ENCODE data around the gene SEC14L3. TPM values are rescaled to one million over a fixed set of nuclear protein-coding genes. Genes with fewer than 3 reads are reported as not detected.

Gene SEC14L3
- total and polyA plus RNA-seq, 2 of the 13 experiments (the other 11 are each of a cell fraction or from before 2014, with no cell fraction given) = not detected

DNA sequence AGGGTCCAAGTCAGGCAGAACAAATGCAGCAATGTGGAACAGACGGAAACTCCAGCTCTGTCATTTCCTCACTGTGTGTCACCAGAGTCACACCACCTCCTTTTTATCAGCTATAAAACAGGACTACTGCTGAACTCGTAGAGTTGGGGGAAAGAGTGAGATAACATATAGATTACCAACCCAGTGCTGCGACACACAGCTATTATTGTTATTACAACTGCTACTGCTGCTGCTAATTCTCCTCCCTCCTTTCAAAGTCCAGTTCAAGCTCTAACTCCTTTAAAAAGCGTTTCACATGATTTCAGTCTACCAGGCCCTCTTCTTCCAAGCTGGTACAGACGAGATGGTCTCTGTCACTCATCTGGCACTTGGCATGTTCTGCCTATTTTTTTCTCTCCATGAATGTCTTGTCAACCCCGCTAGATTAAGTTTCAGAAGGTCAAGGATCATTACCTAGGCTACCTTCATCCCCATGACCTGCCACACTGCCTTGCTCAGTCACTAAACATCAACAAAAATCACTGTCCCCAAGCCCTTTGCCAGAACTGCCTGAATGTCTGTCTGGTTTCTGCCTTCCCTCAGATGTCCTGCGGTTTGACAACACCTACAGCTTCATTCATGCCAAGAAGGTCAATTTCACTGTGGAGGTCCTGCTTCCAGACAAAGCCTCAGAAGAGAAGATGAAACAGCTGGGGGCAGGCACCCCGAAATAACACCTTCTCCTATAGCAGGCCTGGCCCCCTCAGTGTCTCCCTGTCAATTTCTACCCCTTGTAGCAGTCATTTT is 49.9 kb downstream of the SEC14L3 start (continued):
- TF ChIP-seq ZNF354B (CRISPR knock-in tag; IDR thresholded peaks at IDR 0.05) (no peak), NFYC (CRISPR knock-in tag; IDR thresholded peaks at IDR 0.05) (no peak), ZNF543 (CRISPR knock-in tag; IDR thresholded peaks at IDR 0.05) (no peak), IRF2 (CRISPR knock-in tag; IDR thresholded peaks at IDR 0.05) (peak; percentile 6; the same call in 1 of the 2 replicates), ZMYM3 (CRISPR knock-in tag; IDR thresholded peaks at IDR 0.05) (no peak; the same call in 1 of the 2 replicates), CBFB (CRISPR knock-in tag; IDR thresholded peaks at IDR 0.05) (no peak), ELF4 (CRISPR knock-in tag; IDR thresholded peaks at IDR 0.05; ENCODE audit: borderline replicate concordance) (no peak), NPAS2 (CRISPR knock-in tag; IDR thresholded peaks at IDR 0.05; ENCODE audit: borderline replicate concordance) (no peak), KAT2B (IDR thresholded peaks at IDR 0.05; ENCODE audit: borderline replicate concordance, low read depth, low read length) (no peak), ZNF598 (CRISPR knock-in tag; IDR thresholded peaks at IDR 0.05; ENCODE audit: borderline replicate concordance) (no peak; the same call in 1 of the 2 replicates), MAFK (conservative IDR thresholded peaks at IDR 0.05 in 1 of 2, IDR thresholded peaks at IDR 0.05 in 1 of 2; ENCODE audit: low read length in 2 of 2) (no peak), HNF4G (IDR thresholded peaks at IDR 0.05; ENCODE audit: borderline replicate concordance, low read depth, low read length) (peak; percentile 70; the same call in 1 of the 2 replicates), HNF4G (CRISPR knock-in tag; IDR thresholded peaks at IDR 0.05; ENCODE audit: borderline replicate concordance, low read depth) (no peak; the same call in 1 of the 2 replicates), ZC3H13 (CRISPR knock-in tag; IDR thresholded peaks at IDR 0.05) (no peak), PRPF4 (IDR thresholded peaks at IDR 0.05; ENCODE audit: low read depth, low read length, poor library complexity, severe bottlenecking) (no peak), ZNF33B (CRISPR knock-in tag; IDR thresholded peaks at IDR 0.05) (no peak), HNF4A (CRISPR knock-in tag; IDR thresholded peaks at IDR 0.05) (peak; percentile 80), ZNF484 (CRISPR knock-in tag; IDR thresholded peaks at IDR 0.05; ENCODE audit: borderline replicate concordance, low read depth) (no peak), KDM5A (IDR thresholded peaks at IDR 0.05; ENCODE audit: borderline replicate concordance, low read length) (no peak), PHF20 (CRISPR knock-in tag; IDR thresholded peaks at IDR 0.05) (no peak), ELF3 (CRISPR knock-in tag; IDR thresholded peaks at IDR 0.05) (no peak)
- TF ChIP-seq, protein P1, sequence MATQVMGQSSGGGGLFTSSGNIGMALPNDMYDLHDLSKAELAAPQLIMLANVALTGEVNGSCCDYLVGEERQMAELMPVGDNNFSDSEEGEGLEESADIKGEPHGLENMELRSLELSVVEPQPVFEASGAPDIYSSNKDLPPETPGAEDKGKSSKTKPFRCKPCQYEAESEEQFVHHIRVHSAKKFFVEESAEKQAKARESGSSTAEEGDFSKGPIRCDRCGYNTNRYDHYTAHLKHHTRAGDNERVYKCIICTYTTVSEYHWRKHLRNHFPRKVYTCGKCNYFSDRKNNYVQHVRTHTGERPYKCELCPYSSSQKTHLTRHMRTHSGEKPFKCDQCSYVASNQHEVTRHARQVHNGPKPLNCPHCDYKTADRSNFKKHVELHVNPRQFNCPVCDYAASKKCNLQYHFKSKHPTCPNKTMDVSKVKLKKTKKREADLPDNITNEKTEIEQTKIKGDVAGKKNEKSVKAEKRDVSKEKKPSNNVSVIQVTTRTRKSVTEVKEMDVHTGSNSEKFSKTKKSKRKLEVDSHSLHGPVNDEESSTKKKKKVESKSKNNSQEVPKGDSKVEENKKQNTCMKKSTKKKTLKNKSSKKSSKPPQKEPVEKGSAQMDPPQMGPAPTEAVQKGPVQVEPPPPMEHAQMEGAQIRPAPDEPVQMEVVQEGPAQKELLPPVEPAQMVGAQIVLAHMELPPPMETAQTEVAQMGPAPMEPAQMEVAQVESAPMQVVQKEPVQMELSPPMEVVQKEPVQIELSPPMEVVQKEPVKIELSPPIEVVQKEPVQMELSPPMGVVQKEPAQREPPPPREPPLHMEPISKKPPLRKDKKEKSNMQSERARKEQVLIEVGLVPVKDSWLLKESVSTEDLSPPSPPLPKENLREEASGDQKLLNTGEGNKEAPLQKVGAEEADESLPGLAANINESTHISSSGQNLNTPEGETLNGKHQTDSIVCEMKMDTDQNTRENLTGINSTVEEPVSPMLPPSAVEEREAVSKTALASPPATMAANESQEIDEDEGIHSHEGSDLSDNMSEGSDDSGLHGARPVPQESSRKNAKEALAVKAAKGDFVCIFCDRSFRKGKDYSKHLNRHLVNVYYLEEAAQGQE (IDR thresholded peaks at IDR 0.05; ENCODE audit: borderline replicate concordance in 1 of 2, low read depth in 1 of 2, low read length in 2 of 2) = no peak
- TF ChIP-seq, protein P2, sequence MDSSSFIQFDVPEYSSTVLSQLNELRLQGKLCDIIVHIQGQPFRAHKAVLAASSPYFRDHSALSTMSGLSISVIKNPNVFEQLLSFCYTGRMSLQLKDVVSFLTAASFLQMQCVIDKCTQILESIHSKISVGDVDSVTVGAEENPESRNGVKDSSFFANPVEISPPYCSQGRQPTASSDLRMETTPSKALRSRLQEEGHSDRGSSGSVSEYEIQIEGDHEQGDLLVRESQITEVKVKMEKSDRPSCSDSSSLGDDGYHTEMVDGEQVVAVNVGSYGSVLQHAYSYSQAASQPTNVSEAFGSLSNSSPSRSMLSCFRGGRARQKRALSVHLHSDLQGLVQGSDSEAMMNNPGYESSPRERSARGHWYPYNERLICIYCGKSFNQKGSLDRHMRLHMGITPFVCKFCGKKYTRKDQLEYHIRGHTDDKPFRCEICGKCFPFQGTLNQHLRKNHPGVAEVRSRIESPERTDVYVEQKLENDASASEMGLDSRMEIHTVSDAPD (CRISPR knock-in tag; IDR thresholded peaks at IDR 0.05) = peak; percentile 59; the same call in 1 of the 2 replicates
- TF ChIP-seq, protein P3, sequence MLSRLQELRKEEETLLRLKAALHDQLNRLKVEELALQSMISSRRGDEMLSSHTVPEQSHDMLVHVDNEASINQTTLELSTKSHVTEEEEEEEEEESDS (CRISPR knock-in tag; IDR thresholded peaks at IDR 0.05; ENCODE audit: borderline replicate concordance) = no peak
- TF ChIP-seq, protein P4, sequence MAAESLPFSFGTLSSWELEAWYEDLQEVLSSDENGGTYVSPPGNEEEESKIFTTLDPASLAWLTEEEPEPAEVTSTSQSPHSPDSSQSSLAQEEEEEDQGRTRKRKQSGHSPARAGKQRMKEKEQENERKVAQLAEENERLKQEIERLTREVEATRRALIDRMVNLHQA (CRISPR knock-in tag; IDR thresholded peaks at IDR 0.05) = no peak

Data from HepG2 (cell line).